Gastrocnemius medialis (tissue), 4 donors: Measurements from ENCODE around the gene LCAT. TPM values are rescaled to one million over a fixed set of nuclear protein-coding genes. Genes with fewer than 3 reads are reported as not detected.
A peak's percentile ranks its signal among the peaks of the same experiment; 100 is the strongest.

Experiments
- ATAC-seq, 2 donors: fragments of 150-250 bp; one replicate each; pipeline ENCODE4 v1.9.1; 2016
- DNase-seq, 2 donors: peaks; one replicate each; pipeline ENCODE4 v3.0.0-alpha.2; 2019
- H3K27ac ChIP-seq, 4 donors: fragments of 200-600 bp; sonication (generic); 1 replicate in 1 of 4; 2 replicates in 3 of 4; pipeline ENCODE4 v1.5.1; 2016 to 2018; ENCODE audit warnings: mild to moderate bottlenecking in 2 of 4, moderate library complexity in 1 of 4
- H3K27me3 ChIP-seq, 3 donors: fragments of 200-600 bp; sonication (generic) in 2 of 3; 1 replicate in 1 of 3; 2 replicates in 2 of 3; pipeline versions ENCODE4 v1.5.1 to v1.6.0; 2016 to 2019; ENCODE audit warnings: mild to moderate bottlenecking in 1 of 3, moderate library complexity in 1 of 3
- H3K36me3 ChIP-seq, 2 donors: fragments of 200-600 bp; sonication (generic) in 1 of 2; one replicate each; pipeline ENCODE4 v1.5.1; 2017 to 2018
- H3K4me1 ChIP-seq, 2 donors: fragments of 200-600 bp; sonication (generic) in 1 of 2; one replicate each; pipeline ENCODE4 v1.5.1; 2016 to 2017; ENCODE audit warnings: mild to moderate bottlenecking in 2 of 2
- H3K4me3 ChIP-seq, 4 donors: fragments of 200-600 bp; sonication (generic) in 3 of 4; 1 replicate in 1 of 4; 2 replicates in 3 of 4; pipeline ENCODE4 v1.5.1; 2016 to 2019; ENCODE audit warnings: mild to moderate bottlenecking in 2 of 4
- H3K9me3 ChIP-seq, 3 donors: fragments of 200-600 bp; sonication (generic) in 2 of 3; 1 replicate in 1 of 3; 2 replicates in 2 of 3; pipeline ENCODE4 v1.5.1; 2016 to 2019
- POLR2A ChIP-seq, 2 donors: fragments of 450-650 bp; IDR thresholded peaks; one replicate each; pipeline ENCODE4 v1.6.1; 2017; ENCODE audit warnings: antibody characterized with exemption in 2 of 2, mild to moderate bottlenecking in 2 of 2, moderate library complexity in 2 of 2
- in situ Hi-C, 4 donors: fragments of 200-750 bp; cut with MboI; loops; one replicate each; pipeline versions ENCODE4 v1.15.0 to v1.8.0; 2017; ENCODE audit warnings: low sequenced_read_pairs in 4 of 4
- intact Hi-C: fragments of 100-400 bp; cut with DNase I; formaldehyde crosslinking; loops from one replicate; pipeline ENCODE4 v1.15.1; 2023; ENCODE audit warnings: low total_unique reads
- total RNA-seq, 4 donors: library from RNA; depleted of rRNA; stranded (reverse); fragments of >200 nt; gene quantifications; one replicate each; pipeline versions ENCODE4 v1.1.0 to v1.2.3, GENCODE V29; 2016
- TF ChIP-seq, protein P1 (sequence below), 5 experiments: fragments of 450-650 bp in 3 of 5; fragments of 200-600 bp in 2 of 5; sonication (generic) in 2 of 5; IDR thresholded peaks in 4 of 5; conservative IDR thresholded peaks in 1 of 5; 1 replicate in 4 of 5; 2 replicates in 1 of 5; pipeline ENCODE4 v1.5.1; 2016 to 2019; ENCODE audit warnings: antibody characterized with exemption in 5 of 5, mild to moderate bottlenecking in 3 of 5, moderate library complexity in 3 of 5

The LCAT gene
- total RNA-seq, 4 donors from 2014 or later, result 2.5 to 18.7 (median 3.5) TPM

- H3K27me3 ChIP-seq, result no peaks in the 10 kb centered on the region
- in situ Hi-C loops, result loop anchor here in 3 of 4 donors (10.0 kb wide), 2 partner anchors 98 to 108 kb away; no protein-coding TSS in a partner anchor
- peak overlapping the region in 2 of 4 donors; percentile 66 to 81 for H3K27ac ChIP-seq
- DNase-seq (no peak), ATAC-seq (no peak)
- peaks cover 0 to 7% of the 10 kb centered on the region in 2 donors for H3K36me3 ChIP-seq
- H3K4me1 ChIP-seq, result peaks cover 75 to 86% of the 10 kb centered on the region in 2 donors
- no peaks in the 10 kb centered on the region for H3K9me3 ChIP-seq
- intact Hi-C loops, result loop anchor here (10.0 kb wide), 1 partner anchor 248 kb away; no protein-coding TSS in a partner anchor
- no peak for TF ChIP-seq POLR2A (IDR thresholded peaks at IDR 0.05)
- TF ChIP-seq, protein P1, sequence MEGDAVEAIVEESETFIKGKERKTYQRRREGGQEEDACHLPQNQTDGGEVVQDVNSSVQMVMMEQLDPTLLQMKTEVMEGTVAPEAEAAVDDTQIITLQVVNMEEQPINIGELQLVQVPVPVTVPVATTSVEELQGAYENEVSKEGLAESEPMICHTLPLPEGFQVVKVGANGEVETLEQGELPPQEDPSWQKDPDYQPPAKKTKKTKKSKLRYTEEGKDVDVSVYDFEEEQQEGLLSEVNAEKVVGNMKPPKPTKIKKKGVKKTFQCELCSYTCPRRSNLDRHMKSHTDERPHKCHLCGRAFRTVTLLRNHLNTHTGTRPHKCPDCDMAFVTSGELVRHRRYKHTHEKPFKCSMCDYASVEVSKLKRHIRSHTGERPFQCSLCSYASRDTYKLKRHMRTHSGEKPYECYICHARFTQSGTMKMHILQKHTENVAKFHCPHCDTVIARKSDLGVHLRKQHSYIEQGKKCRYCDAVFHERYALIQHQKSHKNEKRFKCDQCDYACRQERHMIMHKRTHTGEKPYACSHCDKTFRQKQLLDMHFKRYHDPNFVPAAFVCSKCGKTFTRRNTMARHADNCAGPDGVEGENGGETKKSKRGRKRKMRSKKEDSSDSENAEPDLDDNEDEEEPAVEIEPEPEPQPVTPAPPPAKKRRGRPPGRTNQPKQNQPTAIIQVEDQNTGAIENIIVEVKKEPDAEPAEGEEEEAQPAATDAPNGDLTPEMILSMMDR (IDR thresholded peaks at IDR 0.05 in 4 of 5, conservative IDR thresholded peaks at IDR 0.05 in 1 of 5), result no peak
- no peak overlapping the region for H3K4me3 ChIP-seq
Measured at GRCh38 chr16:67922740-67923139, 21.2 kb downstream of the LCAT start.

DNA sequence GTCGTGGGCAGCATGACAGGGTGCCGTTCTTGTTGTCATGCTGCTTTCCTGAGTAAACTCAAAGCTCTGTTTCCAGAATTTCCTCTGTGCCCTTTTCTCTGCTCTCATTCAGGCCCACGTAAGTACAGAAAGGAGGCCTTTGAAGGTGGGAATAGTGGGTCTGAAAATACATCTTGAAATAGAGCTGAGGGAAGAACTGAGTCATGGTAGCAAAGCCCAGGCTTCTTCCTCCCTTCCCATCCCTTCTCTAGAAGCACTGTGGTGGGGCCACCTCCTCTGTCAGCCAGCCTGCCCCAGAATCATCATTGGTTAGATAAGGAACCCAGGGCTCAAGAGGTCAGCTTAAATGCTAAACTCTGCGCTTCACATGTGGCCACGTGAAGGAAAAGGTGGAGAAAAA is 21.7 kb downstream of the LCAT start:
- Histone ChIP-seq H3K27ac (peak overlapping the region in 2 of 4 donors; percentile 81 to 96), H3K4me1 (peaks cover 80 to 91% of the 10 kb centered on the region in 2 donors), H3K4me3 (no peak overlapping the region), H3K27me3 (no peaks in the 10 kb centered on the region), H3K9me3 (no peaks in the 10 kb centered on the region), H3K36me3 (peaks cover 0 to 2% of the 10 kb centered on the region in 2 donors)
- no peak for TF ChIP-seq POLR2A (IDR thresholded peaks at IDR 0.05)
- TF ChIP-seq, protein P1 (IDR thresholded peaks at IDR 0.05 in 4 of 5, conservative IDR thresholded peaks at IDR 0.05 in 1 of 5), result no peak
- no peak for DNase-seq
- no peak for ATAC-seq
- in situ Hi-C loops, result loop anchor here in 3 of 4 donors (10.0 kb wide), 2 partner anchors 97 to 107 kb away; no protein-coding TSS in a partner anchor
- intact Hi-C loops, result loop anchor here (10.0 kb wide), 1 partner anchor 247 kb away; no protein-coding TSS in a partner anchor

DNA sequence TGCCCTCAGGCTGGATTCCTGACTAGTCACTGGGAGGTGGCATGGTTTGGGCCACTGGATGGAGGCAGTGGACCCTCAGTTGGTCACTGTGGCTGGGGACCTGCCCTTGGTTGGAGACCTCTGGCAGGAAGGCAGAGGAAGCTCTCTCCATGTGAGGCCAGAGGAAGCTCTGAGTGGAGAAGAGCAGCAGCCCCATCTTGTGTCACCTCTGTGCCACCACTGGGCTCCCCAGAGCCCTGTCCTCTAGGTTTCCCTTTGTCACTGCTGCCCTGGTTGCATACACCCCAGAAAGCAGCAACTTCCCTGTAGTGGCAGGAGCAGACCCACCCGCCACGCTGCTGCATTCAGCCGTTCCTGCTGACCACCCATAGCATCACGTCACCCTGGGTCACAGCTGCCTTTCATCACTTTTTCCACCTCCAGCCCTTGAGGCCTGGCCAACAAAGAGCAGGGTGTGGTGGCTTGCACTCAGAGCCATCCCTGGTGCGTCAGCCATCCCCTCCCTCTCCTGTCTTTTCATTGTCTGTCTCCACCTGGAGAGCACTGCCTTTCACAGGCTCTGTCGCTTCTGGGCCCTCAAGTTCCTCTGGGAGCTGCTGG is 24.2 kb downstream of the LCAT start:
- ATAC-seq (no peak), DNase-seq (no peak)
- Histone ChIP-seq H3K36me3 (no peaks in the 10 kb centered on the region), H3K27me3 (no peaks in the 10 kb centered on the region), H3K4me3 (no peak overlapping the region), H3K4me1 (peaks cover 86 to 91% of the 10 kb centered on the region in 2 donors), H3K27ac (peak overlapping the region; percentile 86 to 99 (median 95)), H3K9me3 (no peaks in the 10 kb centered on the region)
- intact Hi-C loops (loop anchor here (10.0 kb wide), 1 partner anchor 245 kb away; no protein-coding TSS in a partner anchor), in situ Hi-C loops (loop anchor here in 3 of 4 donors (10.0 kb wide), 2 partner anchors 95 to 105 kb away; no protein-coding TSS in a partner anchor)
- TF ChIP-seq, protein P1 (IDR thresholded peaks at IDR 0.05 in 4 of 5, conservative IDR thresholded peaks at IDR 0.05 in 1 of 5), result peak in 2 of 5 experiments; percentile 39 to 48
- no peak for TF ChIP-seq POLR2A (IDR thresholded peaks at IDR 0.05)

DNA sequence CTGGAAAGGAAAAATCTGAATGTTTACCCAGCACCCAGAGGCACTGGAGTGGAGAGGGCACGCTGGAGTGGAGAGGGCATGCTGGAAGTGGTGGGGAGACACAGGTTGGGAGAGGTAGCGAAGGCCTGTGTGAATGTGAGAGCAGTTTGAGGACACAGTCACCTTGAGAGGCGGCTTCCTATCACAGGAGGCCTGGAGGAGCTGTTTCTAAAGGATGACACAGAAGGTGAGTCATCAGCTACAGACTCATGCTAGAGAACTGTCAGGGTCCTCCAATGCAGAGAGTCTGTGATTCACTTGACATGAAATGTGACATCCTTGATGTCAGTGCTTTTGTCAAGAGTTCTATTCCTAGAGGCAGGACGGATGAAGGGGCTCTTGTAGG is 26.1 kb downstream of the LCAT start:
- Histone ChIP-seq H3K36me3 (no peaks in the 10 kb centered on the region), H3K4me3 (no peak overlapping the region), H3K27ac (peak overlapping the region; percentile 86 to 99 (median 95)), H3K4me1 (peaks cover 78 to 80% of the 10 kb centered on the region in 2 donors), H3K9me3 (no peaks in the 10 kb centered on the region), H3K27me3 (no peaks in the 10 kb centered on the region)
- TF ChIP-seq, protein P1 (IDR thresholded peaks at IDR 0.05 in 4 of 5, conservative IDR thresholded peaks at IDR 0.05 in 1 of 5), result no peak
- peak in 1 of 2 donors; percentile 36 for TF ChIP-seq POLR2A (IDR thresholded peaks at IDR 0.05)
- ATAC-seq (peak; percentile 92), DNase-seq (peak; percentile 67 to 86)
- intact Hi-C loops, result loop anchor here (1.0 to 2.0 kb wide), 2 partner anchors 25 to 35 kb away; partner anchors contain the start of gene PSKH1
- in situ Hi-C loops, result no loop called here
